Measurements from ENCODE around the gene OR2D3. TPM values are rescaled to one million over a fixed set of nuclear protein-coding genes. Genes with fewer than 3 reads are reported as not detected.
"Not testable (repeated sequence)": the region's sequence is repeated elsewhere in the genome, so short reads cannot be mapped to it uniquely, and the experiment has no call there.

The OR2D3 gene
- total RNA-seq, 2 experiments from 2014 or later, result not detected

DNA sequence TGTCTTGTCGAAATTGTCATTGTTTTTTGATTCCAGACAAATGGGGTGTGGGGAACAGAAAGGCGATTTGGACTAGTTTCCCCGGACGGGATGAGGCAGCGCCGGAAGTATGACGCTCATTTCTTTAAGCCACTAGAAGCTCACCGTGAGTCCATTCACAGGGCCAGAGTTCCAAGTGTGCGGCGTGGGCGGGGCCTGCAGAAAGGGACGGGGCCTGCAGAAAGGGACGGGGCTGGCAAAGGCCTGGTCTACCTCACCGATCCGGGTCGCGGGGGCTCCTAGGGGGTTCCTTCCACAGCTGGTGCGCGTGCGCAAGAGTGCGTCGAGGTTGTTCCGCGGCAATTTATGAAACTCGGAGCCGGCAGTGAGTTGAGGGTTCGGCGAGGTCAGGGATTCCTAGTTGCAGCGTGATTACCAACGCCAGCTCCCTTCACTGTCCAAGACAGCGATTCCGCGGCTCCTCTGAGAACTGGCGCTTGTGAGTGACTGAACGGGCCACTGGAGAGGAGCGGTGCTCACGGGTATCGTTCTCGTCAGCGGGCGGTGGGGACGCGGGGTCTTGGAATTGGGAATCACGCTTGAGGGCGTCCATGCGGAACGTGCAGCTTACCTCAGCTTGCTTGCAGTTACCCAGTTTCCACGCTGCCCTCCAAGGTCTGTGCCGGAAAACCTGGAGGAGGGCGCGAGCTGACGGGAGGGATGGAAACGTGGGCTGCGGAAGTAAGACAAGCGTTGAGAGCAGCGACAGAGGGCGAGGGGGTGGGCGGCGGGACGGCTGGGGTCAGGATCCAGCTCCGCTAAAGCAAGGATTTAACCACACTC lies 5.6 kb downstream of the OR2D3 start, which contains the start of gene ZNF215:
Gene ZNF215 (plus strand): TSS at position 219 of the 822 bp plus-strand sequence. CDS start 5,847 bp downstream, outside the sequence.
- CTCF ChIA-PET, result no interaction called here
- POLR2A ChIA-PET, result no interaction called here

GRCh38 chr11:6927030-6927617 lies 6.3 kb downstream of the OR2D3 start:
- CTCF ChIA-PET, result no interaction called here
- POLR2A ChIA-PET, result no interaction called here

DNA sequence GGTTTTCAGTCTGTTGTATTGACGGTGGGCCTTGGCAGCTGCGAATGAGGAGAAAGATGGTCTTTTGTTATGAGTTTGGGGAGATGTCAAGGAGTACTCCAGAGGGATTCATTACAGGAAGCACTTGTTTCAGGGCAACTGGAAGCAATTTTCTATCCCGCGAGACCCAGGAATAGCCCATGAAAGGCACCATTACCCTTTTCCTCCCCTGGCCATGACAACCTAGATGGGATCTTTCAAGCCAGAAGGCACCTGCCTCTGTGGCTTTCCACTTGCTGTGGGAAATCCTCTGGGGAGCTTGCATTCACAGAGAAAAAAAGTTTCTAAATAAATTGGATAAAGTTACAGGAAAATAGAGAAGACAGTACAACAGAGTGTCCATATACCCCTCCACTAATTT lies 8.1 kb downstream of the OR2D3 start:
- ChIA-PET CTCF (no interaction called here), POLR2A (no interaction called here)

GRCh38 chr11:6931146-6931713 lies 10.4 kb downstream of the OR2D3 start:
- POLR2A ChIA-PET, result no interaction called here
- CTCF ChIA-PET, result no interaction called here

DNA sequence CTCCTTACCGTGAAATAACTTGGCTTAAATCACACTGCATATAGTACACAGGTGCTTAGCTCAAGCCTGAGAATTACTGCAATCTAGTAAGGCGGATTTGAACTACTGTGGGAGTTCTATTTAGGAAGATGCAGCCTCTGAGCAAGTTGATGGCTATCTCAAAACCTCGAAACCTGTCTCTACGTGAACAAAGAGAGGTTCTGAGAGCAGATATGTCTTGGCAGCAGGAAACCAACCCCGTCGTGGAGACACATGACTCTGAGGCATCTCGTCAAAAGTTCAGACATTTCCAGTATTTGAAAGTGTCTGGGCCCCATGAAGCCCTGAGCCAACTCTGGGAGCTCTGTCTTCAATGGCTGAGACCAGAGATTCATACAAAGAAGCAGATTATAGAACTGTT lies 11.3 kb downstream of the OR2D3 start:
- CTCF ChIA-PET, result no interaction called here
- POLR2A ChIA-PET, result no interaction called here

DNA sequence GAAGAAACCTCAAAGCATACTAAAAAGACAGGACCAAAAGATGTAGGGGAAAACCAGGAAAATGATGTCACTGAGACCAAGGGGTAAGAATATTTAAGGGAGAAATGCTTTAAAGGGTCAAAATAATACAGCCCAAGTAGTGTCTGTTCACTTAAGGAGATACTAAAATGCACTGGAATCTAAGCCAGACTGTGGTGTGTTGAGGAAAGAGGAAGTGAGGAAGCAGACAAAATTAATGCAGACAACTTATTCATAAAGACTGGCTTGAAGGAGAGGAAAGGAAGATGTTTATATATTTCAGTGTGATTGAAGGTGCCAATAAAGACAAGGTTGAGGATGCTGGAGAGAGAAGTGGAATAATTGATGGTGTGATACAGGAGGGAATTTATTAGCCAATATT lies 21.2 kb downstream of the OR2D3 start:
- ChIA-PET POLR2A (no interaction called here), CTCF (no interaction called here)

- POLR2A ChIA-PET, result no interaction called here
Observed at GRCh38 chr11:6943131-6943530, 22.3 kb downstream of the OR2D3 start.

GRCh38 chr11:6954248-6954647 lies 33.4 kb downstream of the OR2D3 start:
- POLR2A ChIA-PET, CTCF ChIA-PET: not testable (repeated sequence)

More at GRCh38 chr11:6943131-6943530, 22.3 kb downstream of the OR2D3 start:
- CTCF ChIA-PET, result no interaction called here

DNA sequence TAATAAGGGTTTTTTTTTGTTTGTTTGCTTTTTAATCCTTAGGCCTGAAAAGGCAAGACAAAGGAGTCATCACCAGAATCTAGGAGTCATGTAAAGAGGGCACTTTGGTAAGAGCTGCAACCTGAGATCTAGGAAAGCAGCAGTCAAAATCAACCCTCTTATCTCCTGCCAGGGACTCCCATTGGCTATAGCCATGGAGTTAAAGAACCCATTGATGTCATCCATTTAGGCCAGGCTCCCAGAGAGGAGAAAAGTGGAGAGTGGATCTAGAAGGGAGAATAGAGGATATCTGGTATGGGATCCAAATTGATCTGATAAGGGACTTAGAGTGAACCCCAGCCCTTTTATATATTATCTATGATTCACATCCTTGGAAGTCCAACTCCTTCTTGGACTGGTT lies 41.3 kb downstream of the OR2D3 start:
- ChIA-PET CTCF (no interaction called here), POLR2A (no interaction called here)

DNA sequence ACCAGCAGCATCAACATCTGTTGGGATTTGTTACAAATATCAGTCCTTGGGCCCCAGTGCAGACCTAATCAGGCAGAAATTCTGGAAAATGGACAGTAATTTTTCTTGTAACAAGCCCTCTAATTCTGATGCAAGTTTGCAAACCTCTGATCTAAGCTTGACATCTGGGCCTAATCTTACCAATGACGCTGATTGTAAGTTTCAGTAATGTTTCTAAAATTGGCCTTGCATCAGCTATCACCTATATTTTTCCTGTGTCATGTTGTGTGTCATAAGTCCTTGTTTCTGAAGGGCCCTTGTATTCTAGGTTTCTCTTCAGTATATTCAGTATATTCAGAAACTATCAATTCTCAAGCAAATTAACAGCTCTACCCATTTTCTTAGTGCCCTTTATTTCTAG lies 41.9 kb downstream of the OR2D3 start:
- CTCF ChIA-PET, result no interaction called here
- POLR2A ChIA-PET, result no interaction called here

DNA sequence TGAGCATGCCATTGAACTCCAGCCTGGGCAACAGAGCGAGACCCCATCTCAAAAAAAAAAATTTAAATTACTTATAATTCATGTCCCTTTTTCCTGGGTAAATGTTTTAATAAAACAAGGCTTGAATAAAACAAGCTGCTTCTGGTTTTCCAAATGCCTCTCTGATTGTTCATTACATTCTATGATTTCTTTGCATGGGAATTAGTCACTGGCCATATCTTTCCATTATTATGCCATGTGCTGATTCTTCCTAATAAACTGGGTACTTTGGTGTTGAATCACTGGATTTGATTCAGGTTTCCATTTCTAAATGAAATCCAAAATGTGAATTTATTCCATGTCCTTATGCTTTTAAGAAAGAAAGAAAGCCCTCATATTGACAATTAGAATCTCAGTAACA lies 48.0 kb downstream of the OR2D3 start:
- POLR2A ChIA-PET, result no interaction called here
- CTCF ChIA-PET, result no interaction called here

DNA sequence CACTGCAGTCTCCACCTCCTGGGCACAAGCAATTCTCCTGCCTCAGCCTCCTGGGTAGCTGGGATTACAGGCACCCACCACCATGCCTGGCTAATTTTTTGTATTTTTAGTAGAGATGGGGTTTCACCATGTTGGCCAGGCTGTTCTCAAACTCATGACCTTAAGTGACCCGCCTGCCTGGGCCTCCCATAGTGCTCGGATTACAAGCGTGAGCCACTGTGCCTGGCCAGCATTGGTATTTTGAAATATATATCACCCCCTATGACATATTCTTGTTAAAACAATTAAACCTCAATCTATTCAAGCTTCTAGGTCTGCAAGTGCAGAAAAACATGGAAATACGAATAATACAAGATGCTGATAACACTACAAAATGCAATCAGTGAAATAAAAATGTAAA lies 49.1 kb downstream of the OR2D3 start:
- POLR2A ChIA-PET, CTCF ChIA-PET: not testable (repeated sequence)

Other genes with a start within 250 kb of the OR2D3 start
- gene MRPL17, start 237.7 kb upstream of the OR2D3 start, total RNA-seq, result 100 to 1,000 TPM; 132 to 146 TPM
- under 1 TPM in 1 of 2 experiments, not detected in 1; 0.06 TPM for gene OR2AG2, start 149.0 kb upstream of the OR2D3 start, total RNA-seq
- gene OR2AG1, start 138.0 kb upstream of the OR2D3 start, total RNA-seq, result not detected
- gene OR6A2, start 121.3 kb upstream of the OR2D3 start, total RNA-seq, result under 1 TPM; 0.06 to 0.13 TPM
- not detected for gene OR10A5, start 75.3 kb upstream of the OR2D3 start, total RNA-seq
- gene OR10A2, start 57.9 kb upstream of the OR2D3 start, total RNA-seq, result not detected
- gene OR10A4, start 44.4 kb upstream of the OR2D3 start, total RNA-seq, result not detected
- gene OR2D2, start 28.5 kb upstream of the OR2D3 start, total RNA-seq, result not detected
- 1 to 10 TPM; 1.5 to 1.7 TPM for gene ZNF215, start 5.4 kb downstream of the OR2D3 start, total RNA-seq
- gene ZNF214, start 99.3 kb downstream of the OR2D3 start, total RNA-seq, result not detected
- not detected for gene NLRP14, start 99.5 kb downstream of the OR2D3 start, total RNA-seq
- not detected for gene RBMXL2, start 168.0 kb downstream of the OR2D3 start, total RNA-seq